Amniotic epithelial cell (primary cell): ENCODE results near the gene MLH3.

Experiments
- DNase-seq: peaks from one replicate; pipeline ENCODE4 v3.0.0-alpha.2; 2010; ENCODE audit warnings: low read depth

Gene MLH3

DNA sequence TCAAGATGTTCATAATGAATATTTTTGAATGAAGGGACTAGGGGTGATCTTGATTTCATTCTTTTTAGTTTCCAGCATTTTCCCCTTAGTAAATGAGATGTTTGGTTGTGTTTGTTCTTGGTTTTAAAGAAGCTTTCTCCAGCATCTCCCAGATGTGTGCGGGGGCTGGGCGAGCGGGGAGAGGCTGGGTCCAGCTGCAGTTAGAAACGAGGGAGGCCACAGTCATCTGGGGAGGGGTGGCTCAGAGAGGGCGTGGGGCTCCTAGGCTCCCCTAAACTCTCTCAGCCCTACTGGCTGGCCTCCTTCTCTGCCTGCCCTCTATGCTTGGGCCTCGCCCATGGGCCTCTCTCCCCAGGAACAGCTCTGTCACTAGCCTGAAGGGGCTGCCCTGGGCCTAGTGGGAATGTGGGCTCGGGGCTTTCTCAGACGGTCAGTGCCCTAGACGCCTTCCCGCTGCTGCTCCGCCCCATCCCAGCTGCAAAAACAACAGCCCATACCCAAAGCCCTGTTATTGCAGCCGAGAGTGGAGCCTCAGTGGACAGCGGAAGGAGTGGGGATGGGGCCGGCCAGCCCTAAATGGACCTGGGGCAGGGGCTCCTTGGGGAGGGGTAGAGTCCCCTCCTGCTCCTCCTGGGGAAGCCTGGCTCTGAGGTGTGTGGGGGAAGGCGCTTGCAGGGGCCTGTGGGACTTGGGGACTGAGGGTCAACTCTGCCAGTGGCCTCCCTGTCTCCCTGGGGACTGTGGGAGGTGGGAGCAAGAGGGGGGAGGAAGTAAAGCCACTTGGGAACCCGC, 66.8 kb downstream of the MLH3 start:
- no peak for DNase-seq

DNA sequence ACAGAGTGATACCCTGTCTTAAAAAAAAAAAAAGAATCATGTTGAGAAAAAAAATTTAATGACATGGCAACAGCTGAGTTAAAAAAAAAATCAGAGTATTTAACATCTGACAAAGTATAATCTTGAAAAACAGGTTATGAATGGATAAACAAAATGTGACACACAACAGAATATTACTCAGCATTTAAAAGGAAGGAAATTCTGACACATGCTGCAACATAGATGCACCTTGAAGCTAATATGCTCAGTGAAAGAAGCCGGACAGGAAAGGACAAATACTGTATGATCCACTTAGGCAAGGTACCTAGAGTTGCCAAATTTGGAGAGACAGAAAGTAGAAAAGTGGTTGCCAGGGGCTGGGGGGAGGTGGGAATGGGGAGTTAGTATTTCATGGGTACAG, 67.9 kb downstream of the MLH3 start:
- no peak for DNase-seq

DNA sequence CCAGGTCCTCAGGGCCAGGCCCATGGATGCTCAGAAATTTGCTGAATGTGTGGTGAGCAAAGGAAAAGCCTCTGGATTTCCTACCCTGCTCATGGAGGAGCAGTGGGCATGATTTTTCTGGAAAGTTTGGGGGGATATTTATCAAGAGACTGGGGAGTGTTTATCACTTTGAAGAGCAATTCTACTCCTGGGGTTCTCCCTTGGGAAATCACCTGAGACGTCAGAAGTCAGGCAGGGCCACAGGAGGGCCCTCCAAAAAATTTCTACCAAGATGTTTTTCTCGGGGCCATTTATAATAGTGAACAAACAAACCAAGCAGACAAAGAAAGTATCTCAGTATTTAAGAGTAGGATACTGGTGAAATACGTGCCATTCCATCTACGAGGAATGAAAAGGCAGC, 68.6 kb downstream of the MLH3 start:
- no peak for DNase-seq

DNA sequence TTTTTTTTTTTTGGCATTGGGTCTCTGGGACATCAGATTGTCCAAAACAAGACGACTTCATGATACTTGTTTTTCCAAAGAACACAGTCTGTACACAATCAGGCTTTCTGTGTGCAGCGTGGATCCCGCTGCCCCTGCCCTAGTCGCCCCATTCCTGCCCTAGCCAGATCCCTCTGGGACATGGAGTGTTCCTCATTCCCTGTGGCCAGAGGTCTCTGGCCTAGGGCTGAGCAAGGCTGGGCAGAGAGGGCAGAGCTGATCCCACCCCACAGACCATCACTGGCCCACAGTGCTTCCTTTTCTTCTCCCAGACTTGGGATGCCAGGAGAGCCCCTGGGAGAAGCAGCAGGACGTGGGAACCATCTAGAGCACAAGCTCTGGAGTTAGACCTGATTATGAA, 69.4 kb downstream of the MLH3 start:
- DNase-seq = no peak

DNA sequence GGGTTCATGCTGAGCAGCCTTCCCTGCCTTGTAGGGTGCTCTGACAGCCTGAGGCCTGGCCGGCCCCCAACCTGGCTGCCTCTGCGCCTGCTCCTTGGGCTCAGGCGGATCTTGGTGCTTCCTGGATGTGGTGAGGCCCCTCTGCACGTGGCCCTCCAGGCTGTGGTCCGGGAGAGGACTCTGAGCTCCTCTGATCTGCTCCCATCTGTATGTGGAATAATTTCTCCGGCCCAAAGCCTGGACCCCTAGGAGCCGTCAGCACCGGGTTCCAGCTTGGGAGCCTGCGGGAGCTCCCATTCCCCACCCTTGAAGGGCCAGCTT, 69.8 kb downstream of the MLH3 start:
- no peak for DNase-seq

DNA sequence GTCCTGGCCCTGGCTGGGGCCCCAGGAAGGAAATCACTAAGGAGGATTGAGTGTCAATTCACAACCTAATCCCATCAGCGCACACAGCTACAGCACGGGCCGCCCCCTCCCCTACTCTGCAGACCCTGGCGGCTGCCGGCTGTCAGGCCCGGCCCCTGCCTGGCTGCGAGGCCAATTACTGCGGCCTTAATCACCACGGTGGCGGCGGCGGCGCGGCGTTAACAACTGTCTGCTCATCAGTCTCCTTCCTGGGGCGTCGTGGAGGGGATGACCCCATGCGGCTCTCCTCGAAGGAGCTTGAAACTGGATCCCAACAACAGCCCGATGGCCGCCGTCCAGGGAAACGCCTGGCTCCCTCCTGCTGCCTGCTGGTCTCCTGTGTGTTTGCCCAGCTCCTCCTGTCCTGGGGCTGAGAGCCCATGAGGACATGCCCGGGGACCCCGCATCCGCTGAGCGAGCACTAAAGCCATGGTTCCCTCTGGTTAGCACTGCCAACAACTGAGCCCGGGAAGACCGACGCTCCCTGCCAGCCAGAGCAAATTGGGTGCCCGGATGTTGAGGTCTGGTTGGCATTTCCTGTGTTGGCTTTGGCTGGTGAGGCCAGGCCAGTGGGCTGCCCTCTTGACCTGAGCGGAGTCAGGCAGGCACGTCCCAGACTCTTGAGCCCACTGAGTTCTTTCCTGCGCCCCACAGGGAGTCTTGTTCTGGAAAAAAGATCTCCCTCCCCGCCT, 70.4 kb downstream of the MLH3 start:
- DNase-seq = peak; percentile 40

DNA sequence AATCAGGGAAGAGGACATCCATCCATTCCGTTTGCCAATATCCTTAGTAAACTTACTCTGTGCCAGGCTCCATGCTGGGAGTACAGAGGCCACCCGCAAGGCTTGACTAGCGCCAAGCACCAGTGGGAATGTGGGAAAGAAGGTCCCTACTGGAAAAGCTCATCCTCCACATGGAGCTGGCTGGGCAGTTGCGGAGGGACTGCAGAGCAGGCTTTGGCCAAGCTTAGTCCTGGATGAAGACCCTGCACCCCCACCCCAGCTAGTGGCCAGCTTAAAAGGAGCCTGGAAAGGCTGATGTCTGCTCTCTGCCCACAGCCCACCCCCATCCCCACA, 70.9 kb downstream of the MLH3 start:
- no peak for DNase-seq

DNA sequence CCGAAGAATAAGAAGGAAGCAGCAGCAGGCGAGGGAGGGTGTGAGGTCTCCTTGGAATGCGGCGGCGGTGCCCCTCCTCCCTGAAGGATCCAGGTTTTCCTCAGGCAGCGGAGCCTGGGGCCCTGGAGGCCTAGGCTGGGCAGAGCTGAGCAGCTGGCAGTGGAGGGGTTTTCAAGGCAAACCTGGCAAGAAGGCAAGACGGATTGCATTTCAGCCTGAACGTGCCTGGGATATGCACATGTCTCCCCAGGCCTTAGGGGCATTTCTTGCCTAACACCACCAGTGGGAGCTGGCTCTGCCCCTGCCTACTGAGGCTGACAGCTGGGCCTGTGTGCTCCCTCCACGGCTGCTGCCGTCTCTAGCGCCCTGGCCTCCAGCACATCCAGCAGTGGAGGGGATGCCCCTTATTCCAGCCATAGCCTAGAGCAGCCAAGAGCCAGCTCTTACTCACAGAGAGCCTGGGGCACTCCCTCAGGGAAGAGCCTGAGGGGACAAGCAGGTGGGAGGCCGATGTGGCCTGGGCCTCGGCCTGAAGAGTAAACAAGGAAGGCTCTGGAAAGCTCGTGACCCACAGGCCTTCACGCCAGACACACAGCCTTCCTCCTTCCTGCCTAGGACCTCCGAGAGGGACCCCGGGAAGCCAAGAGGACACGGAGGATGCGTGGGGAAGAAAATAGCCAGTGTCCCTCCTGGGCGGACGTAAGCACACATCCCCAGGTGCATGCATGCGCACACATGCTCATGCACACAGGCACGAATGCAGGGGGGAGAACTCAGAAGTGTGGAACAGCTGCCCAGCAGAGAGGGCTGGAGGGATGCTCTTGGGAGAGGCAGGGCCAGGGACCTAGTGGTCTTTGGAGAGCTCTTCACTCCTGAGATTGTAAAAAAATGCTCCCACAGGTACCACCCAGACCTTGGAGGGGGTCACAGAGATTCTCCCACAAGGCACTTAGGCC, 71.5 kb downstream of the MLH3 start:
- DNase-seq = peak; percentile 66

DNA sequence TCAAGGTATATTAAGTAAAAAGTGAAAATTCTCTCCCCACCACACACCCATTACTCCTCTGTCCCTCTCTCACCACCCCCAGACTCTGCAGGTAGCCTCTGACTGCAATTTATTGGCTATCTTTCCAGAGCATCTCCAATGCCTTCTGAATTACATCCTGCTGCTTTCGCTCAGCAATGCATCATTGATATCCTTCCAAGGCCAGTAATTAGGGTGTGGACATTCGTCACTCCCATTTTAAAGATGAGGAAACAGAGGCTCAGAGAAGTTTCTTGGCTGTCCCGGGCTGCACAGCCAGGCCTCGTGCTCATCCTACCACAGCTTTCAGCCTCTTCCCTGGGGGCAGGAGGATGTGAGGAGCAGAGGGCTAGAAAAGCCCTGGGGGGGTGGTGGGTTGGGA, 72.2 kb downstream of the MLH3 start:
- DNase-seq = no peak

DNA sequence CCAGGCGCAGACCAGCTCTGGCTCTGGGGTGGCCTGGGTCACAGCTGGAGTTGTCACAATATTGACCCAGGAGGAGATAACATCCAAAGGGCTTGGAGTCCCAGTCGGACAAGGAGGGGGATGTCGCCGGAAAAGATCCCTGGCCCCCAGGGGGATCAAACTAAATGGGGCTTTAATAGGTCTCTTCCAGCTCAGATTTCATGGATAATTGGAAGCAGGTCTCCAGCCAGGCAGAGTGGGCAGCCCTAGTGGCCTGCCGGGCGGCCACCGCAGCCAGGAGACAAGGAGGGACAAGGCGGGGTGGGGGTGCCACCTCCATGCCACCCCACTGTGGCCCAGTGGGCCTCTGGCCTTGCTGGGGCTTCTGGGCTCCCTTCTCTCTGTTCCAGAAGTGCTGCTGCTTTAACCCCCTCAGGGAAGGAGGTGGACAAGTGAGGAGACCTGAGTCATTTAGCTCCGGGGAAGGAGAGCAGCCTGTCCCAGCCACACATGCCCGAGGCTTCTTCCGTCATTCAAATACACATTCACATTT, 72.8 kb downstream of the MLH3 start:
- DNase-seq = no peak

DNA sequence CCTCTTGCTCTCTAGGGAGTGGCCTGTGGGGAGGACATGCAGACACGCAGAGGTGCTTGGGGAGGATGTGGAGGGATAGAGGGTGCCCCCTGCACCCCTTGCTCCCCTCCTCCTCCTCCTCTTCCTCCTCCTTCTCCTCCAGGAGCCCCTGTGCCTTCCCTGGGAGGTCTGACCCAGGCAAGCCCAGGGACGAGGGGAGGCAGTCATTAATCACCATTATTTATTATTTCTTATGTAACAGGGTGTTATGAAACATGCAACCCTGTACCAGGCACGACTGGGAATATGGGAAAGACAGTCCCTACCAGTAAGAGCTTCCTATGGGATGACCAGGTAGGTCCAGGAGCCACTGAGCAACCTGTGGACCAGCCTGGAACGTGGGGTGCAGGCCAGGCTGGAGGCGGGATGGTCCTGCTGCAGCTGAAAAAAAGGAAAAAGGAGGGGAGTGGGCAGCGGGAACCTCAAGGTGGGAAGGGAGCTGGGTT, 73.3 kb downstream of the MLH3 start:
- DNase-seq = peak; percentile 63

DNA sequence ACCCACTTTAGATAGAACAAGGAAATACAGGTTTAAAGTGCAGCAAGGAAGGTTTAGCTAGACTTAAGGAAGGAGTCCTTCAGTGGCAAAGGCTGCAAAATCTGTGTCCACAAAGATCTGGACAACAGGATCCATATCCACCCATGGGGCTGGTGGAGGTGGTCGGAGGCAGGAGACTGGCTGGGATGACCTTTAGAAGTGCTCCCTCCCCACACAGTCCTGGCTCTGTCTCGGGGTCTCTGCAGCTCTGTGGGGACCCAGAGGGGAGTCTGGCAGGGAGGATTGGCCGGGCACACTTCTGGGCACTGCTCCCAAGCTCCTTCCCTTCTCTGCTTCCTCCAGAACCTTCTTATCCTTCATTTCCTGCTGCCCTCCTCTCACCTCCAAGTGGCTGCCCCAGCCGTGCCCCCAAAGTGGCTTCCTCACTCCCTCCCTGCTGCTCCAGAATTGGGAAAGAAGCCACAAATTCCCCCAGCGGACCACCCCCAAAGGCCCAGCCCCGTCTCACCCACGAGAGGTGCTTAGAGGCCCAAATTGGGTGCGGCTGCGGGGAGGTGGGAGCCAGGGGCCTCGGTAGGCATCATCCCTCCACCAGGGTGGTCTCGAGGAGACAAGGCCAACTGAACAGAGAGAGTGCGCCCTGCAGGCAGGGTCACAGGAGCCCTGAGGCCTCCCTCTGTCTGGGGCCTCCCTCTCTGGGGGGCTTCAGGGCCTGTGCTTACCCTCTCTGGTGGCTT, 73.9 kb downstream of the MLH3 start:
- DNase-seq = no peak

DNA sequence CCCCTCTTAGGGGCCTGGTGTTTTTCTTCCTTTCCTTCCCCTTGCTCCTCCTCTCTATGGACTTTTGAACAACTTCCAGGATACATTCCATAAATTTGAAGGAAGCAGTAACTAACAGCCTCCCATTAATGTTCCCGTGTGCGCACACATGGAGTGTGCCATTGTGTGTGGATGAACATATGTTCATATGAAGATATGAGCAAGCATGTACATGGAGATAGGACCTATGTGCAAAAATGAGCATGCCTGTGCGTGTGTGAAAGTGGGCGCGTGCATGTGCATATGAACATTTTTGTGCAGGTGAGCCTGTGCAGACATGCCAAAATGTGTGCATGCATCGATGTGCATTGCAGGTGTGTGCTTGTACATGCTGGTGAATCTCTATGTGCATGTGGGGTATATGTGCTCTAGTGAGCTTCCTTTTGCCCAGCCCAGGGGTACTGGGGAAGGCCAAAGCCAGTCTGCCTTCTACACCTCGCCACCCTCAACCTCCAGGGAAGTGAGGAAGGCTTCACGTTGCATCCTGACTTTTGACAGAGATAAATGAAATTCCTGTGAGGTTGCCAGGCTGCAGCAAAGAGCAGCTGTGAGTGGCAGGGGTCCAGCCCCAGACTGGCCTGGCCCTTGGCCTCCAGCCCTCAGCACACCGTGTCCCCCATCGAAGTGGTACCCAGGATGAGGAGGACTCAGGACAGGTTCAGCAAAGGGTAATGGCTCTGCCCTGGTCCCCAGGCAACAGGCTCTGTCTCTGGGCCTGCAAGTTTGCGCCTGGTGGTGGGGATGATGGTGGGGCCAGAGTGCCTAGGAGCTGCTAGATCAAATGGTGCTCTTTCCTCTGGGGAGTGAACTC, 74.8 kb downstream of the MLH3 start:
- DNase-seq = no peak

DNA sequence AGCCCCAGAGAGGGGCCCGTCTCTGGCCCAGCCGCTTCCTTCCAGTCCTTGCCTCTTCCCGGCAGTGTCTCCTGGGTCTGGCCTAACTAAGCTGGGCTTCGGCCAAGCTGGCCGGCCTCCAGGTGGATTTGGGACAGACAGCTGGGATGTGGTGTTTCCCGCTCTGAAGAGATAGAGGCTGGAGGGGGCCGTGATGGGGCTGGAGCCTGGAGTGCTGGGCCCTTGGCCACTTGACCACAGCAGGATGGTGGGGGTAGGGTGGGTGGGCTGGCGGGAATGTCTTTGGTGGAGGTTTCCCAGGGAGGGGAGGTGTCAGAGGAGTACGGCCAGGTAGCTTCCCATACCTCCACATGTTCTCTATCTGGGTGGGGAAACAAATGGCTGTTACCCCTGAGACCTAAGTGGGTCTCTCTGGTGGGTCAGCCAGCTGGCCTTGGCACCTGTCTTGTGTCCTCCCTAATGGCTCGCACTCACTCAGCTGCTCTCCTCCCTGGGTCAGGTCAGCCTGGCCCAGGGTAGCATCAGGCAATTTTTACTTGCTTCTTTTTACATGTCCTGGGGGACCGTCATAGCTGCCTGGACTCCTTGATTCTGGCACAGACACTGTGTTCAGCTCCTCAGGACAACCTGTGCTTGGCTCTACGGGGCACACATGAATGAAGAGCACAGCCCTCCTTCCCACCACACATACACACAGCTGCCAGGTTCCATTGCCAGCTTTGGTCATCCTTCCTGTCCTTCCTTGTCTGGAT, 76.0 kb downstream of the MLH3 start:
- no peak for DNase-seq

DNA sequence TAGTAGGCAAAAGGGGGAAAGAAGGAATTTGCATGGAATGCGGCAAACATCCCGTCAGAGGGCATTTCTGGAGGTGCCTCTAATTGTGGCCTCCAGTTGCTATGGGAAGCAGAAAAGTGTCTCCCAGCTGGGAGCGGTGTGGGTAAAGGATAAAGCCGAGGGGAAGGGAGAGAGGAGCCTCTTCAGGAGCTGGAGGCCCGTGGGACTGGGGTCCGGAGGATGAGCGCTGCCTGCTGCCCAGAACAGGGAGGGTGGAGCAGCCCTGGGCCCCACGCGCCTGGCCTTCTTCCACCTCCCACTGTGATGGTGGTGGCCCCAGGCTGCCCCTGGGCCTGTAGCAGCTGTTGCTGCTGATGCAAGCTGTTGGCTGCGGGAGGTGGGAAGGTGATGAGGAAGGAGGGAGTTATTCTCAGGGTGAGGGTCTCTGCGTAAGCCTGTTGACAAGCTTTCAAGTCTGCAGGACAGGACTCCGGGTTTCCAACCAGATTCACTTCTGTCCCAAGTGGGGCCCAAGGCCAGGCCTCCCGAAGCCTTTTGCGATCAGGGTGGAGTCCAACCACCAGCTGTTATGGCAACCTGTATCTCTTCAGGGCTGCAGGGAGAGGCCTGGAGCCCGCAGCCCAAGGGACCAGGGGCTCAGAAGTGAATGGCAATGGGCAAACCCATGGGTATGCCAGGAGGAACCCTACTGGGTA, 76.8 kb downstream of the MLH3 start:
- DNase-seq = no peak

DNA sequence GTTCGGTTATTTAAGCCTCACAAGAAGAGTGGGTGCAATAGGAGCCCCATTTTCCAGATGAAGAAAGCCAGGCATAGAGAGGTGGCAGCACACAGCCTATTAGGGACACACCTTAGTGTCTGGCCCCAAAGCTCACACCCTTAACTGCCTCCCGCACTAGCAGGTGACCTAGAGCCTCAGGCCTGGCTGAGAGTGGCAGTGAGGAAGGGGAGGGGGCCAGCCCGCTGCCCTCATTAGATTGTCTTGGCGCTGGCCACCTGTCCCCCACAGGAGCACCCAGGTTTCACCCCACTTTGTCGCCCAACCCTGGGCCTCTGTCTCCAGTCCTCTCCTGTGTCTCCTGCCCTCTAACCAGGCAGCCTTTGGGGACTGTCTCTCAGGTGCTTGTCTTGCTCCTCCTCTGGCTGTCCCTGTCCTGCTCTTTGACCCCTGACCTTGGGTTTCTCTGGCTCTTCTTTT, 77.3 kb downstream of the MLH3 start:
- no peak for DNase-seq

DNA sequence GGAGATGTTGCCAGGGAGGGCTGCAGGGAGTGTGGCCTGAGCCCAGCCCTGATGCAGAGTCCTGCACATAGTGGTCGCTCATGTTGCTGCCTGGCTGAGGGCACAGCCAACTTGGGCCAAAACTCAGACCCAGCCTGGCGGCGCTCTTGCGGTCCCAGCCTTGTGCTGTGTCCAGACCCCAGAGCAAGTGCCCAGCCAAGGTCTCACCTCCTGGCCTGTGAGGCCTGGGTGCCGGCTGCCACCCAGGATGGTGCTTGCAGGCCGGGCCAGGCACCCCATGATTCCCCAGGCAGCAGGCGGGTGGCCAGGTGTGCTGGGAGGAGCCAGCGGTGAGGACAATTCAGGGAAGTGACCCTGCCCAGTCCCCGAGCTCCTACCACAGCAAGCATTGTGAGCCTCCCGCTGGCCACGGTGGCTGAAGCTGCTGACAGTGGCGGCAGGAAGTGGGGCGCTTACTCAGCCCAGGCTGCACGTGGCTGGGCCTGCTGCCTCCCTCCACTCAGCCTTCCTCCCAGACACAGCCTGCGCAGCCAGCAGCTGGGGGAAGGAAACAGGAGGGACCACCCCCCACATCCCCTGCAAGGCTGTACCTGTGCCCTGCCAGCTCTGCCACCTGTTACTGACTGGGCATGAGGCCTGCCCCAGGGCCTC, 78.1 kb downstream of the MLH3 start:
- no peak for DNase-seq

DNA sequence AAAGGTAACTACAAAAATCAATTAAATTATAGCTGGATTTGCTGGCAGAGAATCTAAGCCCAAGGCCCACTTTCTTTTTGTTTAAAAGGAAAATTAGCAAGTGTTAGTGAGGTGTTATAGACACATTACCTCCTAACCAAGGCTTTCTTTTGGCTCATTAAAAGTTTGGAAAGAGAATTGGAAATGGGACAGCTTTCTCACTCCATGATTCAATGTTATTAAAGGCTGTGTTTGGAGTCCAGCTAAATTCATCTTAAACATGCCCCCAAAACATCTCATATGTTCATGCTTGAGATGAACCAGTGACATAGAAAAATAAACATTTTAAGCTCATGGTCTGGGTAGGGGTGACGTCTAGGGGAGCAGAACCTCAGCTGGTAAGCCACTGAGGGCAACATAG, 82.5 kb downstream of the MLH3 start:
- DNase-seq = no peak
